Activated CD8-positive, alpha-beta T cell treated with anti-CD3 and anti-CD28 coated beads for 36 hours (primary cell): ENCODE data around the gene BOLA2B. TPM values are rescaled to one million over a fixed set of nuclear protein-coding genes. Genes with fewer than 3 reads are reported as not detected.
A peak's percentile ranks its signal among the peaks of the same experiment; 100 is the strongest.
"Not testable (repeated sequence)": the region's sequence is repeated elsewhere in the genome, so short reads cannot be mapped to it uniquely, and the experiment has no call there.

Experiments
- ATAC-seq: fragments of 200-7000 bp; cut with Tn5 transposase; one replicate; pipeline ENCODE4 v1.10.0; 2021; ENCODE audit warnings: mild to moderate bottlenecking, moderate library complexity
- CTCF ChIA-PET: fragments of 350-600 bp; sonication (Branson Sonifier 250); formaldehyde crosslinking; loops from one replicate; lab custom pipeline; 2021; ENCODE audit warnings: antibody characterized with exemption; lab: Charles Lee
- POLR2A ChIA-PET: fragments of 350-600 bp; sonication (Branson Sonifier 250); formaldehyde crosslinking; loops from one replicate; lab custom pipeline; 2021; ENCODE audit warnings: antibody characterized with exemption; lab: Charles Lee
- DNase-seq: peaks from one replicate; pipeline ENCODE4 v3.0.0-alpha.2; 2020
- H3K27ac Mint-ChIP-seq: one replicate; pipeline ENCODE4 v1.8.0; 2021; ENCODE audit warnings: mild to moderate bottlenecking, mixed read lengths
- H3K27me3 Mint-ChIP-seq: one replicate; pipeline ENCODE4 v1.8.0; 2021; ENCODE audit warnings: mixed read lengths
- H3K36me3 Mint-ChIP-seq: one replicate; pipeline ENCODE4 v1.8.0; 2021; ENCODE audit warnings: low read depth, mixed read lengths
- H3K4me1 Mint-ChIP-seq: one replicate; pipeline ENCODE4 v1.8.0; 2021; ENCODE audit warnings: low read depth, mixed read lengths
- H3K4me3 Mint-ChIP-seq: one replicate; pipeline ENCODE4 v1.8.0; 2021; ENCODE audit warnings: mild to moderate bottlenecking, moderate library complexity, mixed read lengths
- H3K9me3 Mint-ChIP-seq: one replicate; pipeline ENCODE4 v1.8.0; 2021; ENCODE audit warnings: mixed read lengths
- CTCF ChIP-seq: fragments of 200-600 bp; IDR thresholded peaks from one replicate; pipeline ENCODE4 v1.8.0; 2022; ENCODE audit warnings: antibody characterized with exemption, mild to moderate bottlenecking
- intact Hi-C: fragments of 100-400 bp; cut with micrococcal nuclease; formaldehyde crosslinking; loops from one replicate; pipeline ENCODE4 v1.10.0; 2022
- total RNA-seq, 2 experiments: library from RNA; stranded (reverse); gene quantifications; one replicate each; pipeline ENCODE4 v1.2.3, GENCODE V29; 2021

BOLA2B gene
- total RNA-seq, 2 experiments from 2014 or later: 248 to 254 TPM

- peaks cover 44% of the 10 kb centered on the region for H3K36me3 Mint-ChIP-seq
Measured at GRCh38 chr16:30183233-30184095, 10.0 kb downstream of the BOLA2B start, which contains the start of gene CORO1A. Gene CORO1A, plus strand, starts transcription at chr16:30183602. Its CDS starts 1,608 bp downstream, at chr16:30185210.

DNA sequence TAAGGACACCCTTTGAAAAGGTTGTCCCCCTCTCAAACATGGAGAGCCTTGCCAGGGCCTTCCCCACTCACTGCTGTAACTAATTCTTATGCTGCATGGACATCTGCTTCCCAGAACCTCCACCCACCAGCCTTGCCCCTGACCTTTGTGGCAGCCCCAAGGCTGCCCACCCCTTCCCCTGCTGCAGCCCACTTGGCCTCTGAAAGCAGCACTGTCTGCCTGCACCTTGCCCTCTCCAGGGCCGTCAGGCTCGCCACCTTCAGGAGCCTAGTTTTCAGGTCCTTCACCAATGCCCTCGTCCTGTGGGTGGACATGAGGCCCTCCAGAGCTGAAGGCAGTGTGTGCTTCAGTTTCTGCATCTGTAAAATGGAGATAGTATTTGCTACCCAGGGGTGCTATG lies 12.7 kb downstream of the BOLA2B start:
- Mint-ChIP-seq H3K36me3 (peaks cover 19% of the 10 kb centered on the region), H3K9me3 (no peaks in the 10 kb centered on the region), H3K4me3 (no peak overlapping the region), H3K27me3 (no peaks in the 10 kb centered on the region), H3K27ac (peak overlapping the region; percentile 36), H3K4me1 (peaks cover 14% of the 10 kb centered on the region)
- TF ChIP-seq CTCF: no peak
- intact Hi-C loops: no loop called here
- ChIA-PET POLR2A (no interaction called here), CTCF (no interaction called here)
- no peak for ATAC-seq
- DNase-seq: peak; percentile 16

More at GRCh38 chr16:30183233-30184095, 10.0 kb downstream of the BOLA2B start, which contains the start of gene CORO1A:
- ATAC-seq (peak; percentile 41), DNase-seq (peak; percentile 90)
- CTCF ChIA-PET: interaction anchor here (0.8 to 1.0 kb wide), 4 partner anchors 12 to 226 kb away, joined by 3 to 4 read pairs (median 4); partner anchors contain the start of genes GDPD3 and TBX6
- Mint-ChIP-seq H3K27me3 (no peaks in the 10 kb centered on the region), H3K4me1 (peaks cover 28% of the 10 kb centered on the region), H3K27ac (peak within 1 kb of the TSS; percentile 100), H3K9me3 (no peaks in the 10 kb centered on the region), H3K4me3 (peak within 1 kb of the TSS; percentile 100)
- POLR2A ChIA-PET: interaction anchor here (0.6 to 2.3 kb wide), 11 partner anchors 29 to 352 kb away, joined by 3 to 8 read pairs (median 4); partner anchors contain the start of genes ALDOA, YPEL3 and ZNF747
- intact Hi-C loops: no loop called here
- no peak for TF ChIP-seq CTCF

- peaks cover 14% of the 10 kb centered on the region for H3K4me1 Mint-ChIP-seq
- no peak for ATAC-seq
- H3K27ac Mint-ChIP-seq: no peak overlapping the region
- H3K4me3 Mint-ChIP-seq: no peak overlapping the region
- POLR2A ChIA-PET: no interaction called here
- H3K36me3 Mint-ChIP-seq: peaks cover 11% of the 10 kb centered on the region
- intact Hi-C loops: no loop called here
- CTCF ChIA-PET: interaction anchor here (2.3 kb wide), 1 partner anchor 67 kb away, joined by 9 read pairs; the partner anchor contains the start of gene GDPD3
- no peak for DNase-seq
- no peaks in the 10 kb centered on the region for H3K9me3 Mint-ChIP-seq
- TF ChIP-seq CTCF: no peak
- no peaks in the 10 kb centered on the region for H3K27me3 Mint-ChIP-seq
Measured at GRCh38 chr16:30179931-30180330, 13.5 kb downstream of the BOLA2B start.

DNA sequence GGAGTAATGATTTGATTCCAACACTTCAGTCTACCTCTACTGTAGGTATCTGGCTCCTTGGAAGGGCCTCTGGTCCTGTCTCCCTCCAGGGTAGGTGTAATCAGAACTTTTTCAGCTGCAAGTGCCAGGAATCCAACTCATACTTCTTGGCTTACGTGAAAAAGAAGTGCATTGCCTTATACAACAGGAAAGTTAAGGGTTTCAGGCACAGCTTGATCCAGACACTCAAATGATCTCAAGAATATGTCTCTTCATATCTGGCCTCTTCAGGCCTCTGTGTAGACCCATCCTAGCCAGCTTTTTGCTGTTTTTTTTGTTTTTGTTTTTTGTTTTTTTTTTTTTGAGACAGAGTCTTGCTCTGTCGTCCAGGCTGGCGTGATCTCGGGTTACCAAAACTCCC lies 14.3 kb downstream of the BOLA2B start:
- CTCF ChIA-PET: interaction anchor here (1.2 to 2.3 kb wide), 2 partner anchors 37 to 67 kb away, joined by 4 to 9 read pairs; partner anchors contain the start of gene GDPD3
- DNase-seq (no peak), ATAC-seq (no peak)
- no peak overlapping the region for H3K4me3 Mint-ChIP-seq
- peaks cover 14% of the 10 kb centered on the region for H3K4me1 Mint-ChIP-seq
- intact Hi-C loops: no loop called here
- H3K27me3 Mint-ChIP-seq: no peaks in the 10 kb centered on the region
- POLR2A ChIA-PET: interaction anchor here (1.6 kb wide), 1 partner anchor 8 kb away, joined by 3 read pairs; no protein-coding TSS in a partner anchor
- no peaks in the 10 kb centered on the region for H3K9me3 Mint-ChIP-seq
- no peak for TF ChIP-seq CTCF
- no peak overlapping the region for H3K27ac Mint-ChIP-seq
- H3K36me3 Mint-ChIP-seq: peaks cover 4% of the 10 kb centered on the region

DNA sequence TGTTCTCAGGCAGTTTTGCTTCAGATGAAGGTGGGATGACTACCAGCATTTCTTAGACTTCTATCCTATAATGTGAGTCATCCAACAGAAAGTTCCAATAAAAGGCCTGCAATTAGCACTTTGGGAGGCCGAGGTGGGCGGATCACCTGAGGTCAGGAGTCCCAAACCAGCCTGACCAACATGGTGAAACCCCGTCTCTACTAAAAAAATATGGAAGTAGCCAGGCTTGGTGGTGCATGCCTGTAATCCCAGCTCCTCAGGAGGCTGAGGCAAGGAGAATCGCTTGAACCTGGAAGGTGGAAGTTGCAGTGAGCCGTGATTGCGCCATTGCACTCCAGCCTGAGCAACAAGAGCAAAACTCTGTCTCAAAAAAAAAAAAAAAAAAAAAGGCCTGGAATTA lies 16.6 kb downstream of the BOLA2B start:
- H3K36me3 Mint-ChIP-seq, H3K4me3 Mint-ChIP-seq, H3K27ac Mint-ChIP-seq, H3K27me3 Mint-ChIP-seq, H3K9me3 Mint-ChIP-seq, intact Hi-C loops, H3K4me1 Mint-ChIP-seq, CTCF ChIA-PET, DNase-seq, ATAC-seq: not testable (repeated sequence)
- POLR2A ChIA-PET: interaction anchor here (0.7 kb wide), 1 partner anchor 85 kb away, joined by 5 read pairs; no protein-coding TSS in a partner anchor
